Psoas muscle (tissue), 8 donors: Measurements from ENCODE around the gene ERI2. TPM values are rescaled to one million over a fixed set of nuclear protein-coding genes. Genes with fewer than 3 reads are reported as not detected.
"Not testable (repeated sequence)": the region's sequence is repeated elsewhere in the genome, so short reads cannot be mapped to it uniquely, and the experiment has no call there.

Source experiments
- ATAC-seq, 4 donors: fragments of 200-7000 bp; cut with Tn5 transposase; one replicate each; pipeline ENCODE4 v1.9.1; 2020; ENCODE audit warnings: moderate library complexity in 3 of 4, mild to moderate bottlenecking in 2 of 4
- DNase-seq, 2 donors: peaks; one replicate each; pipeline ENCODE4 v3.0.0-alpha.2; 2020
- H3K27ac ChIP-seq: fragments of 200-600 bp; one replicate; pipeline ENCODE4 v1.8.0; 2022
- H3K27me3 ChIP-seq, 3 donors: fragments of 200-600 bp in 1 of 3; one replicate each; pipeline versions ENCODE4 v1.6.1 to v1.8.0; 2013 to 2022; ENCODE audit warnings: low read length in 2 of 3, mild to moderate bottlenecking in 2 of 3, moderate library complexity in 1 of 3; ENCODE audit not compliant: insufficient read depth in 3 of 3
- H3K36me3 ChIP-seq, 2 donors: fragments of 200-600 bp in 1 of 2; one replicate each; pipeline versions ENCODE4 v1.6.1 to v1.8.0; 2013 to 2022; ENCODE audit warnings: low read depth in 1 of 2, mild to moderate bottlenecking in 1 of 2, moderate library complexity in 1 of 2; ENCODE audit not compliant: insufficient read depth in 1 of 2
- H3K4me1 ChIP-seq: fragments of 200-600 bp; one replicate; pipeline ENCODE4 v1.8.0; 2022
- H3K4me3 ChIP-seq: fragments of 200-600 bp; one replicate; pipeline ENCODE4 v1.8.0; 2022; ENCODE audit warnings: mild to moderate bottlenecking
- H3K9me3 ChIP-seq: fragments of 200-600 bp; one replicate; pipeline ENCODE4 v1.8.0; 2022
- CTCF ChIP-seq: fragments of 200-600 bp; IDR thresholded peaks from one replicate; pipeline ENCODE4 v1.8.0; 2022; ENCODE audit warnings: antibody characterized with exemption
- WGBS, 3 donors: extraction: QIAGEN DNeasy Blood & Tissue Kit; methylation state at CpG; one replicate each; pipeline versions ENCODE4 v1.1.6 to v1.1.7; 2013; 5-methylcytosine and 5-hydroxymethylcytosine counted together
- intact Hi-C, 2 donors: fragments of 100-400 bp; cut with DNase I; formaldehyde crosslinking; loops; one replicate each; pipeline versions ENCODE4 v1.11.0 to v1.14.2; 2022
- polyA plus RNA-seq, 3 donors: library from polyadenylated mRNA; stranded (reverse); fragments of 200-250 nt; gene quantifications; one replicate each; pipeline ENCODE4 v1.2.3, GENCODE V29; 2013
- total RNA-seq, 4 donors: library from RNA; stranded (reverse); fragmentation: NEBNext Ultra II Directional in 2 of 4; extraction: Animal tissue kit (Norgen Biotek cat#: 25700) in 2 of 4; gene quantifications; one replicate each; pipeline versions ENCODE4 v1.2.1 to v1.2.4, GENCODE V29; 2021 to 2023
- donor health status: healthy with polysubstance abuse.
- donor health status: DM: no; HTN: no; CAD: no; lungs with moderate emphysema.
- donor health status: Bipolar disorder and iron deficiency.
- donor health status: healthy.
- donor health status: DM: yes; HTN: yes; CAD: no.
- donor health status: DM: no; HTN: no; CAD: no.
- donor health status: DM: no; HTN: no; CAD: no.
- donor health status: DM: yes; HTN: yes; CAD: no.

Gene ERI2
- total and polyA plus RNA-seq, 7 donors: 3.6 to 14.9 (median 6.5) TPM

- Histone ChIP-seq H3K4me1 (peaks cover under 1% of the 10 kb centered on the region), H3K27me3 (no peaks in the 10 kb centered on the region), H3K36me3 (no peaks in the 10 kb centered on the region), H3K27ac (no peak overlapping the region), H3K9me3 (no peaks in the 10 kb centered on the region), H3K4me3 (no peak overlapping the region)
- WGBS, 3 donors: 76 to 97% (median 83%) methylated on average over 2 of the region's 2 CpGs
- DNase-seq (no peak), ATAC-seq (no peak)
- TF ChIP-seq CTCF: no peak
- intact Hi-C loops: no loop called here
Measured at GRCh38 chr16:20812510-20812909, 6.2 kb upstream of the ERI2 start.

- TF ChIP-seq CTCF: no peak
- Histone ChIP-seq H3K36me3 (no peaks in the 10 kb centered on the region), H3K9me3 (no peaks in the 10 kb centered on the region), H3K27ac (no peak overlapping the region), H3K4me3 (no peak overlapping the region), H3K4me1 (peaks cover 6% of the 10 kb centered on the region), H3K27me3 (no peaks in the 10 kb centered on the region)
- intact Hi-C loops: no loop called here
- WGBS, 3 donors: 95 to 97% (median 96%) methylated on average over 10 of the region's 10 CpGs
- ATAC-seq: no peak
- no peak for DNase-seq
Measured at GRCh38 chr16:20811889-20812439, 5.7 kb upstream of the ERI2 start.

GRCh38 chr16:20807862-20808261, 1.6 kb upstream of the ERI2 start:
- no peak for DNase-seq
- H3K27ac ChIP-seq: no peak overlapping the region
- H3K36me3 ChIP-seq: peaks cover 0 to 7% of the 10 kb centered on the region in 2 donors
- ATAC-seq: no peak
- no peak for TF ChIP-seq CTCF
- no peaks in the 10 kb centered on the region for H3K27me3 ChIP-seq
- intact Hi-C loops: loop anchor here in 1 of 2 donors (5.0 kb wide), 2 partner anchors 66 to 94 kb away; partner anchors contain the start of genes DCUN1D3, LYRM1 and THUMPD1
- peaks cover 17% of the 10 kb centered on the region for H3K4me1 ChIP-seq
- no peak overlapping the region for H3K4me3 ChIP-seq
- WGBS, 3 donors: 84 to 95% (median 91%) methylated on average over 11 of the region's 11 CpGs
- H3K9me3 ChIP-seq: no peaks in the 10 kb centered on the region

- Histone ChIP-seq H3K36me3 (peaks cover 0 to 28% of the 10 kb centered on the region in 2 donors), H3K4me3 (peak overlapping the region; percentile 94), H3K27ac (peak overlapping the region; percentile 92), H3K4me1 (peaks cover 17% of the 10 kb centered on the region)
- DNase-seq, H3K27me3 ChIP-seq, H3K9me3 ChIP-seq: not testable (repeated sequence)
- 1 to 4% (median 3%) methylated on average over 12 of the region's 12 CpGs for WGBS, 3 donors
- intact Hi-C loops: loop anchor here in 1 of 2 donors (5.0 kb wide), 2 partner anchors 63 to 97 kb away; partner anchors contain the start of genes DCUN1D3, LYRM1 and THUMPD1
- ATAC-seq: peak; percentile 15 to 95 (median 30)
Measured at GRCh38 chr16:20805684-20806167, 546 bp downstream of the ERI2 start.

GRCh38 chr16:20803561-20804214, 2.6 kb downstream of the ERI2 start:
- H3K4me3 ChIP-seq: no peak overlapping the region
- intact Hi-C loops: loop anchor here in 1 of 2 donors (5.0 kb wide), 1 partner anchor 279 kb away; no protein-coding TSS in a partner anchor

More at GRCh38 chr16:20803561-20804214, 2.6 kb downstream of the ERI2 start:
- H3K36me3 ChIP-seq: peaks cover 0 to 47% of the 10 kb centered on the region in 2 donors
- no peak overlapping the region for H3K27ac ChIP-seq
- DNase-seq (no peak), ATAC-seq (no peak)
- H3K9me3 ChIP-seq: no peaks in the 10 kb centered on the region
- H3K27me3 ChIP-seq: no peaks in the 10 kb centered on the region
- 87 to 93% (median 89%) methylated on average over 7 of the region's 7 CpGs for WGBS, 3 donors
- peaks cover 17% of the 10 kb centered on the region for H3K4me1 ChIP-seq
- no peak for TF ChIP-seq CTCF
